HL-60 (cell line): Measurements from ENCODE around the gene SLC35C1.

Source experiments
- DNase-seq, 2 experiments: peaks; one replicate each; pipeline ENCODE4 v3.0.0-alpha.2; 2010 to 2020; ENCODE audit warnings: low read depth in 1 of 2, low spot score in 1 of 2
- H3K27ac ChIP-seq: fragments of 250-450 bp; sonication (Bioruptor Pico); replicated peaks from 2 replicates; pipeline ENCODE4 v1.5.1; 2020; ENCODE audit warnings: mild to moderate bottlenecking, moderate library complexity
- H3K27me3 ChIP-seq: fragments of 250-450 bp; sonication (Bioruptor Pico); 2 replicates; pipeline ENCODE4 v1.5.1; 2021; ENCODE audit warnings: mild to moderate bottlenecking, moderate library complexity; ENCODE audit not compliant: insufficient read depth, poor library complexity, severe bottlenecking
- H3K4me3 ChIP-seq: replicated peaks from 2 replicates; pipeline ENCODE4 v1.5.1; 2011; ENCODE audit warnings: mild to moderate bottlenecking, control low read depth, low read length; ENCODE audit not compliant: insufficient read depth
- GABPA ChIP-seq: IDR thresholded peaks from 2 replicates; pipeline ENCODE4 v1.6.1; 2012; ENCODE audit warnings: low read depth
- POLR2AphosphoS5 ChIP-seq: IDR thresholded peaks from 2 replicates; pipeline ENCODE4 v1.6.1; 2012; ENCODE audit warnings: low read depth
- SPI1 ChIP-seq: IDR thresholded peaks from 2 replicates; pipeline ENCODE4 v1.6.1; 2012; ENCODE audit warnings: low read depth, mild to moderate bottlenecking, borderline replicate concordance
- TF ChIP-seq, protein P1 (sequence below): IDR thresholded peaks from 2 replicates; pipeline ENCODE4 v1.6.1; 2012; ENCODE audit warnings: low read depth; ENCODE audit not compliant: insufficient replicate concordance
- TF ChIP-seq, protein P2 (sequence below): IDR thresholded peaks from one replicate; pipeline ENCODE4 v1.5.1; 2011; ENCODE audit warnings: low read length, control low read depth, inconsistent platforms; ENCODE audit not compliant: insufficient read depth

The SLC35C1 gene

GRCh38 chr11:45772986-45773785 lies 31.8 kb upstream of the SLC35C1 start:
- H3K27ac ChIP-seq, result no peak overlapping the region
- no peak for TF ChIP-seq SPI1
- H3K4me3 ChIP-seq, result no peak overlapping the region
- no peak for DNase-seq
- no peaks in the 10 kb centered on the region for H3K27me3 ChIP-seq

DNA sequence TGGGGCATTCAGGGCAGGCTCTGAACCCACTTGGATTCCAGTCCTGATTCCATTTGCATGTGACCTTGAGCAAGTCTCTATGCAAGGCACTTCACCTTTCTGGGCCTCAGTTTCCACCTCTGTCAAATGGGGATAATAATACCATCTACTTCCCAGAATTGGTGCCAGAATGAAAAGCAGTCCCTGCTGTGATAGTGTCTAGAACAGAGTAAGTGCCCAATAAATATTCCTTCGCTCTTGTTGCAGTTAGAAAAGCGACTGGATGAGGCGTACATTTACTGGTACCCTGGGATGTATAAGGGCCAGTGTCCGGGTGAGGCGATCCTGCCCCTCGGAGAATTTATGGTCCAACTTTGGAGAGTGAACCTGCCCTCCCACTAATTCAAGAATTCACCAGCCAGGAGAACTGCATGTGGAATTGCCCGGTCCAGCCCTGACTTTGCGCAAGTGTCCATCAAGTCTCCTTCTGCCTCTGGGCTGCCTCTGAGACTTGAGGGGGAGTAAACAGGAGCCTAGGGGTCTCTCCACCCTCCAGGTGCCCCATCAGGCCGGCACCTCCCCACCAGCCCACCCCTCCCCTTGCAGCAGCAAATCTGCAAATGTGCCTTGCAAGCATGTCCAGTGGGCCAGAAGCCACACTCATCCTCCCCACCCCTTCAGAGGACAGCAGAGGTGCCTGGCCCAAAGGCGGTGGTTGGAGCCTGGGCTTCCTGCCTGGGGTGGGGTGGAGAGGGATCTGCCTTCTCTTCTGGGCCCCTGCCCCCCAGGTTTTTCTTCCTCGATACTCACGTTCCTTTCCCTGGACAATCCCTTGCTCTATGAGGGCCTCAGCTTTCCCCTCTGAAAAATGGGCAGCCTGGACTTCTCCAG lies 30.9 kb upstream of the SLC35C1 start:
- TF ChIP-seq GABPA (no peak), SPI1 (no peak)
- TF ChIP-seq, protein P1, sequence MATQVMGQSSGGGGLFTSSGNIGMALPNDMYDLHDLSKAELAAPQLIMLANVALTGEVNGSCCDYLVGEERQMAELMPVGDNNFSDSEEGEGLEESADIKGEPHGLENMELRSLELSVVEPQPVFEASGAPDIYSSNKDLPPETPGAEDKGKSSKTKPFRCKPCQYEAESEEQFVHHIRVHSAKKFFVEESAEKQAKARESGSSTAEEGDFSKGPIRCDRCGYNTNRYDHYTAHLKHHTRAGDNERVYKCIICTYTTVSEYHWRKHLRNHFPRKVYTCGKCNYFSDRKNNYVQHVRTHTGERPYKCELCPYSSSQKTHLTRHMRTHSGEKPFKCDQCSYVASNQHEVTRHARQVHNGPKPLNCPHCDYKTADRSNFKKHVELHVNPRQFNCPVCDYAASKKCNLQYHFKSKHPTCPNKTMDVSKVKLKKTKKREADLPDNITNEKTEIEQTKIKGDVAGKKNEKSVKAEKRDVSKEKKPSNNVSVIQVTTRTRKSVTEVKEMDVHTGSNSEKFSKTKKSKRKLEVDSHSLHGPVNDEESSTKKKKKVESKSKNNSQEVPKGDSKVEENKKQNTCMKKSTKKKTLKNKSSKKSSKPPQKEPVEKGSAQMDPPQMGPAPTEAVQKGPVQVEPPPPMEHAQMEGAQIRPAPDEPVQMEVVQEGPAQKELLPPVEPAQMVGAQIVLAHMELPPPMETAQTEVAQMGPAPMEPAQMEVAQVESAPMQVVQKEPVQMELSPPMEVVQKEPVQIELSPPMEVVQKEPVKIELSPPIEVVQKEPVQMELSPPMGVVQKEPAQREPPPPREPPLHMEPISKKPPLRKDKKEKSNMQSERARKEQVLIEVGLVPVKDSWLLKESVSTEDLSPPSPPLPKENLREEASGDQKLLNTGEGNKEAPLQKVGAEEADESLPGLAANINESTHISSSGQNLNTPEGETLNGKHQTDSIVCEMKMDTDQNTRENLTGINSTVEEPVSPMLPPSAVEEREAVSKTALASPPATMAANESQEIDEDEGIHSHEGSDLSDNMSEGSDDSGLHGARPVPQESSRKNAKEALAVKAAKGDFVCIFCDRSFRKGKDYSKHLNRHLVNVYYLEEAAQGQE, result no peak
- TF ChIP-seq, protein P2, sequence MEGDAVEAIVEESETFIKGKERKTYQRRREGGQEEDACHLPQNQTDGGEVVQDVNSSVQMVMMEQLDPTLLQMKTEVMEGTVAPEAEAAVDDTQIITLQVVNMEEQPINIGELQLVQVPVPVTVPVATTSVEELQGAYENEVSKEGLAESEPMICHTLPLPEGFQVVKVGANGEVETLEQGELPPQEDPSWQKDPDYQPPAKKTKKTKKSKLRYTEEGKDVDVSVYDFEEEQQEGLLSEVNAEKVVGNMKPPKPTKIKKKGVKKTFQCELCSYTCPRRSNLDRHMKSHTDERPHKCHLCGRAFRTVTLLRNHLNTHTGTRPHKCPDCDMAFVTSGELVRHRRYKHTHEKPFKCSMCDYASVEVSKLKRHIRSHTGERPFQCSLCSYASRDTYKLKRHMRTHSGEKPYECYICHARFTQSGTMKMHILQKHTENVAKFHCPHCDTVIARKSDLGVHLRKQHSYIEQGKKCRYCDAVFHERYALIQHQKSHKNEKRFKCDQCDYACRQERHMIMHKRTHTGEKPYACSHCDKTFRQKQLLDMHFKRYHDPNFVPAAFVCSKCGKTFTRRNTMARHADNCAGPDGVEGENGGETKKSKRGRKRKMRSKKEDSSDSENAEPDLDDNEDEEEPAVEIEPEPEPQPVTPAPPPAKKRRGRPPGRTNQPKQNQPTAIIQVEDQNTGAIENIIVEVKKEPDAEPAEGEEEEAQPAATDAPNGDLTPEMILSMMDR, result no peak
- Histone ChIP-seq H3K4me3 (no peak overlapping the region), H3K27me3 (no peaks in the 10 kb centered on the region), H3K27ac (no peak overlapping the region)
- no peak for DNase-seq

DNA sequence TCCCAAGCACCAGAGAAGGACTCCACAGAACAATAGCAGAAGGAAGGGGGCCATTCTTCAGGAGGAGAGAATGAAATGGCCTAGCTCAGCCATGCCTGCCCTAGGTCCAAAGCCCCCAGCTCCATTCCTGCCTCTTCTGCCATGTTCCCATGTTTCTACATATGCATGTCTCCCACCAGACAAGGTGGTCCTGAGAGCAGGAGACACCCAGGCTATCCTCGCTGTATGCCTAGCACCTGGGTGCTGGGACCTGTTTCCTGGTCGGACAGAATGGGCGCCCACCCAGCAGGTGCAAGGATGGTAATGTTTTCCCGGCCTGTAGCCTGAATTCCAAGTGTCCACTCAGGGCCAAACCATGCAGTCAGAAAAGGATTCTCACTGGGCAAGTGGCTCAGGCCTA lies 30.2 kb upstream of the SLC35C1 start:
- no peak for DNase-seq
- H3K27ac ChIP-seq, result no peak overlapping the region
- no peak overlapping the region for H3K4me3 ChIP-seq
- TF ChIP-seq POLR2AphosphoS5, result no peak
- TF ChIP-seq, protein P2, result no peak
- TF ChIP-seq GABPA, result no peak
- TF ChIP-seq SPI1, result no peak
- TF ChIP-seq, protein P1, result no peak
- no peaks in the 10 kb centered on the region for H3K27me3 ChIP-seq

- H3K4me3 ChIP-seq, result no peak overlapping the region
- peak; percentile 8 to 34 for DNase-seq
- TF ChIP-seq SPI1 (no peak), GABPA (no peak), POLR2AphosphoS5 (no peak)
- TF ChIP-seq, protein P2, result no peak
- TF ChIP-seq, protein P1, result no peak
These were observed 27.6 kb upstream of the SLC35C1 start for GRCh38 chr11:45777127-45777969.

More at GRCh38 chr11:45777127-45777969, 27.6 kb upstream of the SLC35C1 start:
- H3K27me3 ChIP-seq, result peaks cover under 1% of the 10 kb centered on the region
- no peak overlapping the region for H3K27ac ChIP-seq
